Coronary artery (tissue), 2 donors: ENCODE results near the gene MYOG.

ENCODE experiments used
- DNase-seq: peaks from one replicate; pipeline ENCODE4 v3.0.0-alpha.2; 2017; ENCODE audit warnings: low spot score
- H3K27ac ChIP-seq, 2 donors: fragments of 200-600 bp; sonication (generic); one replicate each; pipeline ENCODE4 v1.5.1; 2016 to 2019
- H3K4me3 ChIP-seq: fragments of 200-600 bp; sonication (generic); 2 replicates; pipeline ENCODE4 v1.5.1; 2016; ENCODE audit warnings: mild to moderate bottlenecking, moderate library complexity
- CTCF ChIP-seq: fragments of 200-600 bp; sonication (generic); IDR thresholded peaks from one replicate; pipeline ENCODE4 v1.5.1; 2019; ENCODE audit warnings: antibody characterized with exemption

MYOG gene

DNA sequence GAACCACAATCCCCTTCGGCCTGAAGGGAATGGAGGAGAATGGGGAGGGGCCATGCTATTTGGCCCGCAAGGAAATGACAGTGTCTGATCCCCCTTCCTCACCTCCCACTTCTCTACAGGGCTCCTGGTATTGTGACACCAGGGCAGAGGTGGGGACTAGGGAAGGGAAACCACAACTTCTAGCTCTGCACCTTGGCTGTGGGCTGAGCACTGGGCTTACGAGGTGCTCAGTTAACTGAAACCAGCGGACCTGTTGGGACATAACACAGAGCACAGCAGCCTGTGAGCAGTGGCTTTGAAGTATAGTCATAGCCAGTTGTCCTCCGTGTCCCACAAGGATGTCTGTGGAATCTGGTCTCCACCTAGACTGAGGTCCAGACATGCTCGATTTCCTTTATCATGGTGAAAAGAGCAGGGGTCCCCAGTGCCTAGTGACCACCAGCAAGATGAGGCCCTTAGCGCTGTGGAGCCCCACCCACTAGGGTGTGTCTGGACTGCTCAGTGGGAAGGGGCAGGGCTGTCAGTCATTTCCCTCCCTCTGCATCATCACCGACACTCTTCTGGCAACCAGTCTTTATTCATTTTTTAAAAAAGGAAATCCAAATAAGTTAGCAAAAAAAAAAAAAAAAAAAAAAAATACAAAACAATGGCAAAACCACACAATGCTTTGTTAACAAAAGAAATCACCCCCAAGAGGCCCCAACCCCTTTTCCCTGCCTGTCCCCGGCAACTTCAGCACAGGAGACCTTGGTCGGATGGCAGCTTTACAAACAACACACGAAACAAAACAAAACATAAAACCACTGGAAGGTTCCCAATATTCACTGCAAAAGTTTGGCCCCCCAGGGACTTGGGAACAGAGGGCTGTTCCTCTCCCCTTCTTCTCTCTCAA lies 3.0 kb downstream of the MYOG start:
- peak; percentile 41 for DNase-seq
- no peak for TF ChIP-seq CTCF
- Histone ChIP-seq H3K27ac (no peak overlapping the region), H3K4me3 (no peak overlapping the region)

DNA sequence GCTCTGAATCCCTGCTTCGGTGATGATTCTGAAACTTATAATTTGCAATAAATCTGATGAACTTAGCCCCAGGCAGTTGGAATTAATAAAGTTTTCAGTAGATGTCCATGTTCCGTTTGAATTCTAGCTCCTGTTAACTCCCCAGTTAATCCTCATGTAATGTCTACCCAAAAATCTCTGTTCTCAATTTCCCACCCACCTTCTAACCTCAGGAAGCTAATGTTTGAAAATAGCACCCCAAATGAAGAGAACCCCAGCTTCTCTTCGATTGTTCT lies 3.6 kb downstream of the MYOG start:
- Histone ChIP-seq H3K4me3 (no peak overlapping the region), H3K27ac (no peak overlapping the region)
- no peak for DNase-seq
- TF ChIP-seq CTCF = no peak

GRCh38 chr1:203081465-203082230 lies 4.2 kb downstream of the MYOG start:
- TF ChIP-seq CTCF = no peak
- DNase-seq = peak; percentile 58
- Histone ChIP-seq H3K4me3 (no peak overlapping the region), H3K27ac (no peak overlapping the region)

GRCh38 chr1:203080456-203080855 lies 5.4 kb downstream of the MYOG start:
- H3K4me3 ChIP-seq = no peak overlapping the region
- no peak for TF ChIP-seq CTCF
- peak; percentile 12 for DNase-seq
- H3K27ac ChIP-seq = no peak overlapping the region

DNA sequence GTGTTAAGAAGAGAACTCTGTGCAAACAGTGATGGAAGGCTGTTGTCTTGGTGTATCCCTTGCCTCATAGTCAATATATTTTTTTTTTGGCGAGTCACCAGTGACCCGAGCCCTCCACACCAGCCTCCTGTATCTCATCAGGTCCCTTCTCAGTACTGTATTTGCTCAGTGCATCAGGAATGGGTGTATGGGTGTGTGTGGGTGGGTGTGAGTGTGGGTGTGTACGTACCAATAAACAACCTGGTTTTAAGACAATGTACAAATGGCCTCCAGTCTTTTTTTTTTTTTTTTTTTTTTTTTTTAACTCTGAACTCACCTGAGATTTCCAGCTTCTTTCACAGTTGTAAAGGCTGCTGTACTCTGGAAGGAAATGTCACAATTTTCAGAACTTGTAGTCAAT lies 7.3 kb downstream of the MYOG start:
- Histone ChIP-seq H3K4me3 (no peak overlapping the region), H3K27ac (no peak overlapping the region)
- TF ChIP-seq CTCF = no peak
- no peak for DNase-seq

DNA sequence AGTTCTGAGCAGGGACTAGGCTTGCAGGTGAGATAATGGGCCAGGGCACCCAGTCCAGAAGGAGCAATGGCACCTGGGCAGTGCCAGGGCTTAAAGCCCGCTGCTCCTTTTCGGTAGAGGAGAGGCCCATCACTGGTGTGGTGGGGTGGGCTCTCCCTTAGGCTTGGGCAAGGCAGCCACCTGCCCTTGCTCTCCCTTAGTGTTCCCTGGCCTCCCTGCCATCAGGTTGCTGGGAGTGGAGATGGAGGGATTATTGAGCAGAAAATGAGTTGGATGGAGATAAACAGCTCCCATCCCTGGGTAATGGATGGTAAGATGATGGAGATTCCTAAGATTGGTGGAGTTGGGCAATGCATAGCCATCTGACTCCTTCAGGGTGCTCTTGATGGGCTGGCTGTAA lies 7.9 kb downstream of the MYOG start:
- TF ChIP-seq CTCF = no peak
- no peak overlapping the region for H3K27ac ChIP-seq
- H3K4me3 ChIP-seq = no peak overlapping the region
- no peak for DNase-seq

GRCh38 chr1:203077367-203077766 lies 8.4 kb downstream of the MYOG start:
- no peak overlapping the region for H3K27ac ChIP-seq
- no peak for DNase-seq
- TF ChIP-seq CTCF = no peak
- H3K4me3 ChIP-seq = no peak overlapping the region
